NCI-H446 (cell line): Measurements from ENCODE around the gene RNU6-1.

Experiments used
- DNase-seq, 2 experiments: peaks; one replicate each; lab custom pipeline; 2025; lab: John Stamatoyannopoulos, UW

Gene RNU6-1

GRCh38 chr15:67820992-67821783 lies 18.7 kb downstream of the RNU6-1 start:
- no peak for DNase-seq

GRCh38 chr15:67820122-67820991 lies 19.5 kb downstream of the RNU6-1 start:
- DNase-seq: no peak

- no peak for DNase-seq
These were observed 20.2 kb downstream of the RNU6-1 start for GRCh38 chr15:67819636-67820035.

GRCh38 chr15:67818464-67818863 lies 21.4 kb downstream of the RNU6-1 start:
- DNase-seq: no peak

- no peak for DNase-seq
These were observed 23.2 kb downstream of the RNU6-1 start for GRCh38 chr15:67816668-67817067.

GRCh38 chr15:67815036-67815592 lies 24.7 kb downstream of the RNU6-1 start:
- no peak for DNase-seq

- DNase-seq: no peak
These were observed 26.7 kb downstream of the RNU6-1 start for GRCh38 chr15:67813104-67813634.

- no peak for DNase-seq
These were observed 27.6 kb downstream of the RNU6-1 start for GRCh38 chr15:67812241-67812644.

- no peak for DNase-seq
These were observed 30.0 kb downstream of the RNU6-1 start for GRCh38 chr15:67809866-67810265.

GRCh38 chr15:67809441-67809840 lies 30.4 kb downstream of the RNU6-1 start:
- no peak for DNase-seq

GRCh38 chr15:67808821-67809220 lies 31.0 kb downstream of the RNU6-1 start:
- no peak for DNase-seq

- no peak for DNase-seq
These were observed 32.0 kb downstream of the RNU6-1 start for GRCh38 chr15:67807836-67808235.

- no peak for DNase-seq
These were observed 32.7 kb downstream of the RNU6-1 start for GRCh38 chr15:67807141-67807540.

- no peak for DNase-seq
These were observed 33.3 kb downstream of the RNU6-1 start for GRCh38 chr15:67806536-67806935.

- no peak for DNase-seq
These were observed 34.0 kb downstream of the RNU6-1 start for GRCh38 chr15:67805666-67806516.

- DNase-seq: no peak
These were observed 34.7 kb downstream of the RNU6-1 start for GRCh38 chr15:67805008-67805665.

GRCh38 chr15:67803996-67804843 lies 35.6 kb downstream of the RNU6-1 start:
- DNase-seq: no peak

GRCh38 chr15:67803299-67803698 lies 36.5 kb downstream of the RNU6-1 start:
- DNase-seq: no peak

GRCh38 chr15:67801926-67802914 lies 37.6 kb downstream of the RNU6-1 start:
- no peak for DNase-seq
